HG02884 (cell line): ENCODE results near the gene PCDH19.

Experiments
- ATAC-seq: cut with Tn5 transposase; IDR thresholded peaks from one replicate; pipeline ENCODE4 v1.9.1; 2021; ENCODE audit warnings: mild to moderate bottlenecking, moderate library complexity; ENCODE audit not compliant: unreplicated experiment

The PCDH19 gene

DNA sequence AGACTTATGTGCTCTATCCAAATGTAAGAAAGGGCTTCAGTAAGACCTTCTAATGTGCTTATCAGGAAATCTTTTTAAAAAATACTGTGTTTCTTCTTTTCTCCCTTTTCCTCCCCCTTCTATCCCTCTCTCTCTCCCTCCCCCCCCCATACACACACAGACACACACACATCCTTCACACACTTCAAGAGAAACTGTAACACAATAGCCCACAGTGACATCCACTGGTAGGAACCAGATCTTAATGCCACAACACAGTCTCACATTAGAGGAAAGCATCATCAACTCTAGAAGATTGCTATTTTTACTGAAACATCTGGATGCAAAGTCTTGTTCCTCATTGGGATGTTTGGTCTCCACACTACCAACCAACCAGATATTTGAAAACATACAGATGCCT is 4.6 kb downstream of the PCDH19 start:
- ATAC-seq = no peak

DNA sequence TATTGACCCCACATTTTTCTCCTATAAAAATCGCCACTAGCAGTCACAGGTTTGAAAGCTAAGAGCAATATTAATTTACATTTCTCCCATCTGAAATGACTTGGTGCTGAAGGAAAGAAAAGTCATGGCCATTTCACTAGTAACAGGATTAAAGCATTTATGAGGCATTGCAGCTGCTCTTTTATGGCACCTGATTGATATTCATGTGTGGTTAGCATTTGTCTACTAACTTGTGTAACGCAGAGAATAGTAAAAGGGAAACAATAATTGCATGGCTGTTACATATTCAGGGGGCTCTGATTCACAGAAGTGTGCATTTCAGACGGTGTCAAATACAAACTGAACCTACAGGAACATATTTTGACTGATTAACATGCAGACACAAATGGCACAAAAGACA is 5.2 kb downstream of the PCDH19 start:
- ATAC-seq = no peak

DNA sequence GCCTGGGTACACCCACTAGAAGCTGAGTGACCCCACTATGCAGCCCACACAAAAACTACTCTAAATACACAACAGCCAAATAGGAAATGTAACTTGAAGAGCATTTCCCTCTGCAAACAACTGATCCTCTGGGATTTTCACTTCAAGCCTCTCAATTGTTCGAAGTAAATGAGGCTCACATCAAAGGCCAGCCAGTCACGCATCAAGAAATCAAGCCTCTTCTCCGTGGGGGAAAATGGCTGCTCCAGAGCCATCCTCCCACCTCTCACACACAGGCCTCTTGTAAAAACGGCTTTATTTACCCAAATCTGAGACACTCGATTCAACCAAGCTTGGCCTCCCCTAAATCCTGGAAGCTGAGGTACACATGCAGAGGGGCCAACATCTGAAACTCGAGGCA is 14.3 kb downstream of the PCDH19 start:
- ATAC-seq = no peak

DNA sequence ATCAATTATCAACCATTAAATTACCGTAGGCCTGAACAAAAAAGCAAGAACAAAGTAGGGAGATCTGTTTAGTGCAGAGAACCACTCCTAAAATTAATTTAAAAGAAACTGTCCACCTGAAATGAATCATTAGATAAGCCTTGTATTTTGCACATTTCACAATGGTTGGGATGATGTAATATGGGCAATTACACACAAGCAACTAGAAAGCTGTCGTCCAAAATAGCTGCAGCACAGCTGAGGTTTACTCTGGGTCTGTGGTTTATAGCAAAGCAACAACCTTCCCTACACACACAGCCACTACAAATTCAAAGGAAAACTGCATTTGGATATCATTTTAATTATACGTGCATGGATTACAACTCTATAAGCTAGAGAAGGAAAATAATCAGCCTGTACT is 28.5 kb downstream of the PCDH19 start:
- no peak for ATAC-seq

DNA sequence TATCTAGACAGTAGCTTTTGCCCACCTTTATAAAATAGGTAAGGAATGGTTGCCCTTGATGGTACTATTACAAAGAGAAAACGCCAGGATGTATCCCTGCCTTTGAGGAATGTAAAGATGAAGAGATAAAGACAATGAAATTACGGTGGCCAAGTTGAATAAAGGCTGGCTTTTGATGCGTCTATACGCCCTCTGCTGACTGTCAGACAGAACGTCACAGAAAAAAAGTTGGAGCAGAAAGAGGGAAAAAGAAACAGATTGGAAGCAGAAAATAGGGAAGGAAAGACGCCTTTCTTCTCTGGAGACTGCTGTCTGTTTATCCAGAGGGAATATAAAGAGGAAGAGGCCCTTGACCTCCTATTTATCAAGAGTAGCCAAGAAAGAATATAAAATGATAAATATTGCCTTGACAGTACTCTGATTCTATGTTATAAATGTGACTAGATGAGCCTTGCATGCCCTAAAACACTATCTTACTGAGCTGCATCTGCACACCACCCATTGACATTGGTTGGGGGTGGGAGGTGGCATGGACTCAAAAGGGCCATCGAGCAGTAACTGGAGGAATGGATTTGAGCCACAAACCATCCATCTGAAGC is 30.6 kb downstream of the PCDH19 start:
- no peak for ATAC-seq

DNA sequence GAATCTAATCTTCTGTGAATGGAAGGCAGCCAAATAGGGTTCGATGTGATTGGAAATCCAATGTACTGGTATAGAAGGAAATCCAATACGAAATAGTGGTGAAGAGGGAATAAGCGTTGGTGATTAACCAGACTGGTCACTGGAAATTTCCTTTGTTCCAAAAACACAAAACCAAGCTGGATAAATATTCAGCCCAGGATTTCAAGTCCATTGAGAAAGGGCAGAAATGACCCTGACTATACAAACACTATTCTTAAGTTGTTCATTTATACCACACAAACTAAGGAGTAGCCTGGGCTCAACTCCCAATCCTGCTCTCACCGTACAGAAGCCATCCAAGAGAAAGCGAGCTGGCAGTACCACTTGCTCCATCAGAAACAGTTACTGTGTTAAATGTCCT is 32.2 kb downstream of the PCDH19 start:
- no peak for ATAC-seq

DNA sequence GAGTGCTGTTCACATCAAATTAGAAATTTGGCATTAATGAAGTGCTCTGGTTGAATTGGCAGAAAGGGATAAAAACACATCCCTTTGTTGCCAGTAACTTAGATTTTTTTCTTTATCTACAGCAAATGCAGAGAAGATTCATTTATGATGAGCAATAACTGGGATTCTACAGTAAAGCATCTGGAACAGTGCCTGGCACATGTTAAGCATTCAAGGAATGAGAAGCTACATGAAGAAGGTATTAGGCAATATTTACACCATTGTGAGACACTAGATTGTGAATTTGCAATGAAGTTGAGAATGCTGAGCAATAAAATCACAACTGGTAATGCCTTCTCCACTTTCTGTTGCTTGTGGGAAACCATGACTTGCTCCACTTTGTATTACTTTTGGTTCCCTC is 33.5 kb downstream of the PCDH19 start:
- no peak for ATAC-seq

DNA sequence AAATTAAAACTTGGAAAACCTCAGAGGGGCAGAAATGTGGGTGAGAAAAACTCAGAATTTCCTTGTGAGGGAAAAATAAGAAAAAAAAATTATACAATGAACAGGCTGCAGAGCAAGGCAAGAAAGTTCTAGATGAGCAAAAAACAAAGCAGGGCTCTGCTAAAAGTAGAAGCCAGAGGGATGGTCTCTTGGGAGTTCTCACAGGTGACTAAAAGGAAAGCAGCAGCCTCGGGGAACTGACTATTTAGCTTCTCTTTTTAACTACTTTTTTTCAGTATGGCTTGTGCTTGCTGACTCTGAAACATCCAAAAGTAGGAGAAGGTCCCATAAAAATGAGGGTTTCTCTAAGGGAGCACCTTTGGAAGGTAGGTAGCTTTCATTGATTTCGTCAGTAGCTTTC is 36.4 kb downstream of the PCDH19 start:
- ATAC-seq = no peak

DNA sequence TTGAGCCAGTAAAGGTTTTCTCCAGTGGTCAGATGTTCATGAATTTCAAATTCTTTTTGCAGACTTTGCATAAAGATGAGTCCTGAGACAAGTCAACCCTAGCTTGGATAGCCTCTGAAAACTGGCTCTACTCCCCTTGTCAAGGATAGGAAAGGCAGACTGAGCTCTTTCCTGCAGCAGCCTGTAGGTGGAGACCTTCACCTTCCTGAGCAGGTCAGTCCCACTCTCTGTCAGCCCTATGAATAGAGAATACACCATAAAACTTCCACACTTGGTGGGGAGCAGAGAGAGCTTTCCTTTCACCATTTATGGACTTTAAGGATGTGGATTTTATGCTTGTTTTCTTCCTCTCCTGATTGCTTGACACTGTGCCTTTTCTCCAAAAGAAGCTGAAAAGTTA is 41.9 kb downstream of the PCDH19 start:
- no peak for ATAC-seq

DNA sequence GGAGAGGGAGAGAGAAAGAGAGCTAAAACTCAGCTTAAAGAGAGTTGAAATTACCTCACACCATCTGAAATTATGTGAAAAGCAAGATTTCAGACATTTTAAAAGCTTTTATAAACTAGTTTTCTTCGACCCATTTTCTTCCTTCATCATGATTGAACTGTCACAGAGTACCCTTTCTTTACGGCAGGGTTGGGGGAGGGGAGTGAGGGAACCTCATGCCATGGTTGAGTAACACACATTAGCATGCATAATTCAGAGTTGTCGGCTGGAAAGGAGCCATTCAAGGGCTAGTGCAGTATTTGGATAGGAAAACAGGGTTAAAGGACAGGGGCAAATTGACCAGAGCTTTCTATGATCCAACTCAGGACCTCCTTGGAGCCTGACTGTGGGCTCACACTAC is 46.2 kb downstream of the PCDH19 start:
- ATAC-seq = no peak

DNA sequence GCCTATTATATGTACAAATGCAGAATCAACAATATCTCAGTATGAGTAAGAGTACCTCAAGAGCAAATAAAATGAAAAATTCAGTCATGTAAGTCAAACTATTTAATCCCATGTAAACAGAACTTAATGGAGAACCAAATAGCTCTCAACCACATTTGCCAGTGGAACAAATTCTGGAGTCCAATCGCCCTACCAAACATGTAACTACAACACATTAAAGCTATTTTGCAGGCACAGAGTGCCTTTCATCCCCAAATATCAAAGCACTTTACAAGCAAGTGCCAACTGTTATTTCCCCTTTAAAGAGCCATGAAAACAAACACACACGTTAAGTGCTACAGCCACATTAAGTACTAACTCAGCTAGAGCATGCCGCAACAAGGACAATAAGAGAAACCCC is 51.3 kb downstream of the PCDH19 start:
- ATAC-seq = no peak

DNA sequence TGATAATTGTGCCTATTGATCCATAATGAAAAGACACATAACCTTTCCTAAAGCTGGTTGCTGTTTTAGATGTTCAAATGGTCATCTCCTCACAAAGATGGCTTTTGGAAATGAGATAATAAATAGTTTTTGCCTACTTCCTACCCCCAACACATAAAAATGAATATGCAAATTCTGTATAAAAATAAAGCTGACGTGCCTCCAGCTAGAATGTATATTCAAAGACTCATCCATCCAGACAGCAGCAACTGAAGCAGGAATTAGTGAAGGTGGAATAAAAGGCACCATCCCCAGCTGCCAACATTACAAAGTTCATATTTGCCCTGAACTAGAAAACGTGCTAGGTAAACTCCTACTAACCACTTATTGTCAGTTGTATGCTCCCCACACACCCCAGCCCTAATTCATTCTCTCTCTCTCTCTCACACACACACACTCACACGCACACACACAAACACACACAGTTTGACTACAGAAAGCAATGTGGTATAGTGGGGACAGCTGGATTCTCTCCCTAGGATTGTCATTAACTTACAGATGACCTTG is 53.6 kb downstream of the PCDH19 start:
- no peak for ATAC-seq

DNA sequence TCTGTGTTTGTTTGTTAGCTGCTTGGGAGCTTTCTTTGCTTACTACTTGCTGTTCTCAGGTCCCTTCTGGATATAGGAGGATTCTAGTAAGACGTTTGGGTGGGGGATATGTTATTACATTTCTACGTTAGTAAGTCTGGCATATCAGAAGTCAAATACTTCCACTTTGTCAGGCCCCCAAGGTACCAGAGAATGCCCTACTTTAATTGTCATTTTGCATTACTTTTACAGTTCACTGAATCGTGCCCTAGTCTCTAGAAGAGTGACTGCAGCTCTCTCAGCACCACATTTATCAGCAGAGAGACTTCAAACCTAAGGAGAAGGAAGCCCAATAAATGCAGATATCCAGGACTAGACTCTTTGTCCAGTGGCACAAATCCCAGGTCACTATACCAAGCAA is 54.4 kb downstream of the PCDH19 start:
- ATAC-seq = no peak

DNA sequence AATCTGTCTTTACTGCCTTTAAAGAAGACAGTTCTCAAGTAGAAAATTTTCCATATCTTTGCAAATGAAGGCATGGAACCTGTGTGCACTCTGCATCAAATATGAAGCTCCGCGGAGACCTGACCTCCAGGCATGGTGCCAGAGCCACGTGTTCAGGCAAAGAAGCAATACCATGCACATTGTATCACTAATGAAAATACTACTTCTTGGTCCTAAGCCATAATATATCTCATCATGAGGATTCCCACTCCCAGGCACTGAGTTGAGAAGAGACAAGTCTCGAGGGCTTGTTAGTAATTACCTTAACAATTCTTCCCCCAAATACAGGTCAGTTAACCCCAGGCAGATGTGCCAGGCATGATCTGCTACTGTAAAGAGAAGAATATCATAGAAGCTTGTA is 56.7 kb downstream of the PCDH19 start:
- ATAC-seq = no peak

DNA sequence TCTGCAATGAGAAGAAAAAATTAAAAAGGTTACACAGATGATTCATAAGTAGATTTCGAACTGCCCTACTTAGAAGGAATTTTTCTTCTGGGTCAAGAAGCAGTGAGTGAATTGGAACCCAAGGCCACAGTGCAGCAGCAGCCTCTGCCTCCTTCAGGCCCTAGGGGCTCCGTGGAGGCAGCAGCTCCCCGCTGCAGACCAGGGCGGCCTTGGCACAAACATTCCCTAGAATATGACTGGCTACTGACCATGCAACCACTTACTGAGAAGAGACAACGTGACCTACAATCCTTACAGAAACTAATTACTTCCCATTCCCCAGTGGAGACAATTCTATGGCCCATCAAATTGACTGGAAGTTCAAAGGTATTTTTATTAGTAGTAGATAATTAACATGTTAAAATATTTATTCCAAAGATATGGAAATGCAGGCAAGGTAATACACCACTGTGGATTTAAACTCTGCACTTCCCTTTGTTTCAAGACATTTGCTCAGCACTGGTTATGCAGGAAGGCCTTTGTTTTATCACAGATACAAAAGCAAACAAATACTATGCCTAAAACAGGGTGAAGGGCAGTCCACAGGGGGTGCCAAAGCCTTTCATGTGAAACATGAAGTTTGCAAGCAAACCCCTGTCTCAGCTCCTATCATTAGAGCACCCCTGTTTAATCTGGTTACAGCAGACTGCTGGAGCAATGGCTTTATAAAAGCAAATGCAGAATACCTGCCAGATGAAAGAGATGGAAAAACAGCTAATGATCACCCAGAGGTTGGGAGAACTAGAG is 59.2 kb downstream of the PCDH19 start:
- no peak for ATAC-seq

DNA sequence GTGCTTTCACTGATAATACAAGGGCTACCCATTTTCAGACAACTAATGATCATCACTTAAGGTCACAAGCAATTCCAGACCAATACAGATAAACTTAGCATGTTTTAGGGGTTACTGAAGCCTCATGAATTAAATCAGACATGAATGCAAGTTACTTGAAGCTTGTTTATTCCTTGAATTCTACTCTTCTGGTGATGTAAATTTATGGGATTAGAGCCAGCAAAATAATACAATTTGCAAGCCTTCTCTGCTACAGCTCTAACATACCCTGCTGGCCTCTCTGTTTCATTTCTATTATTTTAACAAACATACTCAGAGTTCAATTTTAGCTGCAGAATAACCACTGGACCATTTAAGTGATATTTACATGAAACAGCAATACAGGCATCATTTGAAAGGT is 60.7 kb downstream of the PCDH19 start:
- no peak for ATAC-seq

DNA sequence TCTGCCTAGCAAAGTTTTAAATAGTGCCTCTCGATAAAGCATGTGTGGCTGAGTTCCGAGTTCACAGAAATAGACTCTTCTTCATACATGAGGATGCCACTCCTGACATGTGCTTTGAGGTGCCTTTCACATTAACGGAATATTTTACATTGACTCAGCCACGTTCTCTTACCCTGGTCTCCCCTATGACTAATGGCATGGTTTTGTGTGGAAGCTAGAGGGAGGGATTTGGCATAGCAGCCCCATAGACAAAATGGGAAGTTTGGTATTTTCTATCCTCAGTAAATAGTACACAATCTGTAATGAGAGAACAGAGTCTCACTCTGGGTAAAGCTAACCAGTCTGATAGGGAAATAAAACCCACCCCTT is 68.9 kb downstream of the PCDH19 start:
- no peak for ATAC-seq

DNA sequence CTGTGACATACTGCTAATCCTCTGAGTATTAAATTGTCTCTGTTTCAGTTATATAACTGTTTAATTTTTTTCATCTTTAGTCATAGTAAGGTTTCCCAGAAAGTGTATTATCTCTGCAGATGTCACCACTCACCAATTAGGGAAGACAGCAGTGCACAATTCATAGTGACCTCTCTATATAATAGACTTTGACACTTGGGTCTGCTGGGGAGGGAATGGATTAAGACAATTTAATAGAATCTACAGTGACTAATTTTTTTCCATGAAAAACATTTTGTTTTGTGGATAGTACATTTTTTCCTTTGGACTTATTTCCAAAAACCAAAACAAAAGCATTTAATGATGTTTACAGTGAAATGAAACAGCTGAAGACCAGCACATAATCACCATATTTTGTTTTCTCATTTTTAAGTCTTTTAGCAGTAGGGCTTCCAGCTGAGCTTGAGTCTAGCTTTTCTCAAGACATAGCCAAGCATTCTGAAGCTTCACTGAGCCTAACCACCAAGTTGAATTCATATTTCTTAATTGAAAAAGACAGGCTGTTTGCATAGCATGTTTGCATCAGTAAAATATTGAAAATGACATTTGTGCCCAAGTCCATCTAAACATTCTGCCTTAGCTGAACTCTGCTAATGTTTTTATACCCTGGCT is 69.5 kb downstream of the PCDH19 start:
- no peak for ATAC-seq

DNA sequence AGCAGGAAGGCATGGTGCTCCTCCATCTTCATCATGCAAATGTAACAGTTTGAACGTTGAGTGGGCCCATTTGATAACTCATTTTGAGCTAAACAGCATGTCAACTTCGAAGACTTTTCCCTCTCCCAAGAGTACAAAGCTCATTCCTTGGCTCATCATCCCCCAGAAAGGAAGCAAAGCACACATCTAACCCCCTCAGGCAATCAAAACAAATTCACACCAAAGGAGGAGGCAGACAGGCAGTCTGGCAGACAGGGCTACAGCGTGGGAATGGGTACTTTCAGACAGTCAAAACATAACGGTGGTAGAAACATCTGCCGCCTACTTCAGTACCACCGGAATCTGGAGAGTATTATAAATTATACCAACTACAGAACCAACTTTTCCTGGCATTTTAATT is 81.7 kb downstream of the PCDH19 start:
- ATAC-seq = no peak

DNA sequence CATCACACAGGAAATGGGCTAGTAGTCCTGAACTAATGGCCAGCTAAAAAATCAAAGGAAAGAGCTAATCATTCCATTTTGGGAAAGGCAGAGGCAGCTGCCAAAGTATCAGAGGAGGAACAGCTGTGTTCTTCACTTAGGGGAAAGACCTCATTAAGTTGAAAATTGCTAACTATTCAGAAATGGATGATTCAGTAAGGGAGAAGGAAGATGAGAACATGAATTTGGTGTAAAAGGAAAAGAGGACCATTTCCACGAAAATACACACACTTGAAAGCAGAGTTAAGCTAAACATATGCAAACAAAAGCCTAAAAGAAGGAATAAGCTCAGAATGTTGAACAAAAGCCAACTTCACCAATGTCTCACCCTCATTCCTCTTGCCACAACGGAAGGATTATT is 90.4 kb downstream of the PCDH19 start:
- ATAC-seq = no peak

DNA sequence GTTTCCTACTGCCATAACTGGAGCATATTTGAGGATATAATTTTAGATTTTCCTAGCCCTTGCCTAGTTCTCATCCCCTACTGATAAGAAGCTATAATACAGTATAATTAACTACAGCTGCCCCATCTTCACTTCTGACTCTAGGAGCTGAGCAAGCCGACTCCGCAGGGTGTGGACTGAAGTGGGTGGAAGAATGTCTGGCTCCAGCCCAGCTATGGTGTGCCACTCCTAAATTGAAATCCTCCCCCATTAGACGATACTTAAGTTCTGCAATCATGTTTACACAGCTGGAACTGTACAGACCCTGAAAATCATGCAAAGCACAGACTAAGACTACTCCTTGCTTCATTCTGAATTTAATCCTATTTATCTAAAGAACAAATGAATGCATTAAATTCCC is 93.1 kb downstream of the PCDH19 start:
- no peak for ATAC-seq

DNA sequence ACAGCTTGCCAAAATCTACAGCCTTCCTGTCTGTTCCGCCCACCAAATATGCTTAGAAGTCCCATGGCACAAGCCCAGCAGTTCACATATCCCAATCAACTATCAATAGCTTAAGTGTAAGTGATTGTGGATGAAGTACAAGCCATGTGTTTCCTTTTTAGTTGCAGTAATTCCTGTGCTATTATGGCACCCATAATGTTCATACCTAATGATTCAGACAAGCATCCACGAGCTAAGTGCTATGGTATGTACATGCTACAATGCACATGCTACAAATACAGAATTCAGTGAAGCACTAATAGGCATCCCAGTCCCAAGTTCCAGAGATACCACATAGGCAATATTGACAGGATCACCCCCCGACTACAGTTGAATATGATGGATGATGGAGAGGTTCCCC is 94.5 kb downstream of the PCDH19 start:
- no peak for ATAC-seq
